CD14-positive monocyte (primary cell): Measurements from ENCODE around the gene WWOX. TPM values are rescaled to one million over a fixed set of nuclear protein-coding genes. Genes with fewer than 3 reads are reported as not detected.

Source experiments
- DNase-seq, 3 donors: peaks; one replicate each; pipeline ENCODE4 v3.0.0-alpha.2; 2011 to 2022
- H2AFZ ChIP-seq: 2 replicates; pipeline ENCODE4 v1.6.0; 2012; ENCODE audit warnings: mild to moderate bottlenecking, low read depth, low read length, inconsistent platforms; ENCODE audit not compliant: insufficient read depth, poor library complexity, severe bottlenecking
- H3K27ac ChIP-seq, 2 donors: 1 replicate in 1 of 2; 2 replicates in 1 of 2; pipeline ENCODE4 v1.5.1; 2012 to 2013; ENCODE audit warnings: low read length in 2 of 2, control low read depth in 1 of 2, inconsistent platforms in 1 of 2, low read depth in 1 of 2, mild to moderate bottlenecking in 1 of 2
- H3K27me3 ChIP-seq, 2 donors: one replicate each; pipeline versions ENCODE4 v1.6.0 to v1.6.1; 2011 to 2013; ENCODE audit warnings: low read length in 2 of 2; ENCODE audit not compliant: control insufficient read depth in 2 of 2, insufficient read depth in 2 of 2
- H3K36me3 ChIP-seq, 2 donors: replicated peaks in 1 of 2; 1 replicate in 1 of 2; 2 replicates in 1 of 2; pipeline versions ENCODE4 v1.5.1 to v1.6.1; 2012 to 2013; ENCODE audit warnings: low read length in 2 of 2, control low read depth in 1 of 2, inconsistent platforms in 1 of 2, mild to moderate bottlenecking in 1 of 2; ENCODE audit not compliant: insufficient read depth in 2 of 2, control insufficient read depth in 1 of 2
- H3K4me1 ChIP-seq, 2 donors: 1 replicate in 1 of 2; 2 replicates in 1 of 2; pipeline versions ENCODE4 v1.5.1 to v1.6.1; 2012 to 2013; ENCODE audit warnings: low read length in 2 of 2, control low read depth in 1 of 2, inconsistent platforms in 1 of 2, mild to moderate bottlenecking in 1 of 2, moderate library complexity in 1 of 2; ENCODE audit not compliant: insufficient read depth in 2 of 2, control insufficient read depth in 1 of 2
- H3K4me2 ChIP-seq: replicated peaks from 2 replicates; pipeline ENCODE3; 2012; ENCODE audit warnings: low read length, moderate library complexity, mild to moderate bottlenecking; ENCODE audit not compliant: poor library complexity, severe bottlenecking; ENCODE audit errors: extremely low read depth
- H3K4me3 ChIP-seq, 3 experiments: fragments of 200-600 bp in 1 of 3; sonication (generic) in 1 of 3; replicated peaks in 1 of 3; 1 replicate in 2 of 3; 2 replicates in 1 of 3; pipeline ENCODE4 v1.5.1; 2011 to 2013; ENCODE audit warnings: low read length in 3 of 3, mild to moderate bottlenecking in 3 of 3, control low read depth in 2 of 3, low read depth in 2 of 3, inconsistent platforms in 1 of 3, moderate library complexity in 1 of 3
- H3K79me2 ChIP-seq: 2 replicates; pipeline ENCODE4 v1.6.0; 2012; ENCODE audit warnings: mild to moderate bottlenecking, control low read depth, inconsistent platforms, low read length, moderate library complexity; ENCODE audit not compliant: insufficient read depth
- H3K9ac ChIP-seq: 2 replicates; pipeline ENCODE4 v1.6.0; 2017; ENCODE audit warnings: low read length, mild to moderate bottlenecking; ENCODE audit not compliant: insufficient read depth, poor library complexity, severe bottlenecking
- H3K9me3 ChIP-seq, 2 donors: replicated peaks in 1 of 2; 1 replicate in 1 of 2; 2 replicates in 1 of 2; pipeline versions ENCODE4 v1.5.1 to v1.6.1; 2012 to 2013; ENCODE audit warnings: low read length in 2 of 2, control low read depth in 1 of 2; ENCODE audit not compliant: control insufficient read depth in 1 of 2, insufficient read depth in 1 of 2
- H4K20me1 ChIP-seq: 2 replicates; pipeline ENCODE4 v1.6.0; 2012; ENCODE audit warnings: mild to moderate bottlenecking, low read length, control low read depth, moderate library complexity; ENCODE audit not compliant: insufficient read depth
- H3K27ac Mint-ChIP-seq, 7 donors: one replicate each; pipeline ENCODE4 v1.8.0; 2020; ENCODE audit warnings: mild to moderate bottlenecking in 7 of 7, mixed read lengths in 7 of 7, moderate library complexity in 6 of 7, inconsistent platforms in 2 of 7
- H3K27me3 Mint-ChIP-seq, 3 donors: one replicate each; pipeline ENCODE4 v1.8.0; 2021 to 2022; ENCODE audit warnings: low read depth in 3 of 3, mild to moderate bottlenecking in 3 of 3, mixed read lengths in 3 of 3, moderate library complexity in 3 of 3, inconsistent platforms in 1 of 3
- H3K36me3 Mint-ChIP-seq, 2 donors: one replicate each; pipeline ENCODE4 v1.8.0; 2020; ENCODE audit warnings: mixed read lengths in 2 of 2, inconsistent platforms in 1 of 2, mild to moderate bottlenecking in 1 of 2
- H3K4me1 Mint-ChIP-seq: one replicate; pipeline ENCODE4 v1.8.0; 2020; ENCODE audit warnings: mild to moderate bottlenecking, mixed read lengths
- H3K4me3 Mint-ChIP-seq, 2 donors: one replicate each; pipeline ENCODE4 v1.8.0; 2020; ENCODE audit warnings: mild to moderate bottlenecking in 2 of 2, mixed read lengths in 2 of 2, moderate library complexity in 1 of 2
- H3K9me3 Mint-ChIP-seq, 7 donors: one replicate each; pipeline ENCODE4 v1.8.0; 2020 to 2022; ENCODE audit warnings: mixed read lengths in 7 of 7, mild to moderate bottlenecking in 6 of 7, moderate library complexity in 6 of 7, inconsistent platforms in 2 of 7
- CTCF ChIP-seq: fragments of 200-600 bp; IDR thresholded peaks from one replicate; pipeline ENCODE4 v1.8.0; 2022; ENCODE audit warnings: antibody characterized with exemption, mild to moderate bottlenecking
- WGBS: methylation state at CpG from one replicate; pipeline ENCODE4 v1.1.5; 2013; ENCODE audit warnings: missing lambda C conversion rate; ENCODE audit not compliant: insufficient coverage; 5-methylcytosine and 5-hydroxymethylcytosine counted together
- intact Hi-C, 2 donors: fragments of 100-400 bp; cut with micrococcal nuclease; formaldehyde crosslinking; loops; one replicate each; pipeline versions ENCODE4 v1.15.0 to v1.15.1; 2023
- polyA plus RNA-seq, 3 donors: library from polyadenylated mRNA; depleted of rRNA in 1 of 3; unstranded in 2 of 3; stranded (reverse) in 1 of 3; fragments of 300-500 nt in 2 of 3; fragments of >200 nt in 1 of 3; fragmentation: Illumina TruSeq in 2 of 3; gene quantifications; 1 replicate in 2 of 3; 2 replicates in 1 of 3; pipeline ENCODE4 v1.2.3, GENCODE V29; 2012 to 2021

Gene WWOX
- polyA plus RNA-seq, 3 donors, result 4.0 to 7.0 (median 6.3) TPM

GRCh38 chr16:78697426-78697825 lies 598.0 kb downstream of the WWOX start:
- no peaks in the 10 kb centered on the region for H3K79me2 ChIP-seq
- intact Hi-C loops, result no loop called here
- H3K27ac ChIP-seq, result no peak overlapping the region
- H3K36me3 Mint-ChIP-seq, result no peaks in the 10 kb centered on the region
- no peaks in the 10 kb centered on the region for H3K9me3 ChIP-seq
- H3K4me1 Mint-ChIP-seq, result no peaks in the 10 kb centered on the region
- H3K4me3 Mint-ChIP-seq, result no peak overlapping the region
- no peak for TF ChIP-seq CTCF
- no peak overlapping the region for H3K9ac ChIP-seq
- no peaks in the 10 kb centered on the region for H3K4me1 ChIP-seq
- H3K27ac Mint-ChIP-seq, result no peak overlapping the region
- no peaks in the 10 kb centered on the region for H4K20me1 ChIP-seq
- no peak overlapping the region for H2AFZ ChIP-seq
- H3K27me3 ChIP-seq, result no peaks in the 10 kb centered on the region
- WGBS, result no CpG with 5 or more reads among the region's 5 CpGs
- peaks cover 0 to 2% (median under 1%) of the 10 kb centered on the region in 3 donors for H3K27me3 Mint-ChIP-seq
- DNase-seq, result no peak
- H3K9me3 Mint-ChIP-seq, result peaks cover 0 to 7% (median 0%) of the 10 kb centered on the region in 7 donors
- no peak overlapping the region for H3K4me3 ChIP-seq
- H3K4me2 ChIP-seq, result no peak overlapping the region
- no peaks in the 10 kb centered on the region for H3K36me3 ChIP-seq

- Histone ChIP-seq H3K4me3 (no peak overlapping the region), H3K9ac (no peak overlapping the region), H2AFZ (no peak overlapping the region), H3K9me3 (no peaks in the 10 kb centered on the region), H4K20me1 (no peaks in the 10 kb centered on the region), H3K79me2 (no peaks in the 10 kb centered on the region), H3K4me2 (no peak overlapping the region), H3K27me3 (no peaks in the 10 kb centered on the region), H3K36me3 (no peaks in the 10 kb centered on the region), H3K4me1 (no peaks in the 10 kb centered on the region), H3K27ac (no peak overlapping the region)
- H3K27me3 Mint-ChIP-seq, result peaks cover 0 to 2% (median 0%) of the 10 kb centered on the region in 3 donors
- H3K4me1 Mint-ChIP-seq, result no peaks in the 10 kb centered on the region
- no peak overlapping the region for H3K27ac Mint-ChIP-seq
- no peaks in the 10 kb centered on the region for H3K9me3 Mint-ChIP-seq
- DNase-seq, result no peak
- no peaks in the 10 kb centered on the region for H3K36me3 Mint-ChIP-seq
- no peak for TF ChIP-seq CTCF
- intact Hi-C loops, result loop anchor here (10.0 kb wide), 2 partner anchors 901 to 1821 kb away; partner anchors contain the start of gene MAF (in 1 of the 2)
- no peak overlapping the region for H3K4me3 Mint-ChIP-seq
- WGBS, result no CpG with 5 or more reads among the region's 3 CpGs
Observed at GRCh38 chr16:78703936-78704335, 604.5 kb downstream of the WWOX start.
